Vagina (tissue), 2 donors: ENCODE measurements around the gene GNAO1. TPM values are rescaled to one million over a fixed set of nuclear protein-coding genes. Genes with fewer than 3 reads are reported as not detected.

ENCODE experiments used
- DNase-seq, 2 donors: peaks; one replicate each; pipeline ENCODE4 v3.0.0-alpha.2; 2017; ENCODE audit errors: extremely low spot score in 2 of 2
- H3K27ac ChIP-seq: fragments of 200-600 bp; sonication (generic); one replicate; pipeline ENCODE4 v1.5.1; 2019
- H3K27me3 ChIP-seq: fragments of 200-600 bp; sonication (generic); one replicate; pipeline ENCODE4 v1.5.1; 2019
- H3K36me3 ChIP-seq, 2 donors: fragments of 200-600 bp; sonication (generic); one replicate each; pipeline ENCODE4 v1.5.1; 2017 to 2019
- H3K4me1 ChIP-seq: fragments of 200-600 bp; sonication (generic); one replicate; pipeline ENCODE4 v1.5.1; 2019
- H3K4me3 ChIP-seq, 2 donors: fragments of 200-600 bp; sonication (generic); 1 replicate in 1 of 2; 2 replicates in 1 of 2; pipeline ENCODE4 v1.5.1; 2016 to 2019
- H3K9me3 ChIP-seq: fragments of 200-600 bp; sonication (generic); one replicate; pipeline ENCODE4 v1.5.1; 2019
- CTCF ChIP-seq, 3 experiments: fragments of 450-650 bp in 2 of 3; fragments of 200-600 bp in 1 of 3; sonication (generic) in 1 of 3; IDR thresholded peaks; one replicate each; pipeline ENCODE4 v1.5.1; 2017 to 2019; ENCODE audit warnings: antibody characterized with exemption in 3 of 3, mild to moderate bottlenecking in 2 of 3, moderate library complexity in 2 of 3
- POLR2A ChIP-seq, 2 donors: fragments of 450-650 bp; IDR thresholded peaks; one replicate each; pipeline ENCODE4 v1.6.1; 2017; ENCODE audit warnings: antibody characterized with exemption in 2 of 2, mild to moderate bottlenecking in 2 of 2, moderate library complexity in 2 of 2
- POLR2AphosphoS5 ChIP-seq, 2 donors: sonication (generic); formaldehyde crosslinking; IDR thresholded peaks; one replicate each; pipeline ENCODE4 v1.9.0; 2017; ENCODE audit warnings: antibody characterized with exemption in 2 of 2, mild to moderate bottlenecking in 2 of 2, low read depth in 1 of 2; ENCODE audit not compliant: insufficient read depth in 1 of 2
- intact Hi-C: fragments of 100-400 bp; cut with DNase I; formaldehyde crosslinking; loops from one replicate; pipeline ENCODE4 v1.15.1; 2023
- total RNA-seq: library from RNA; depleted of rRNA; stranded (reverse); fragments of >200 nt; gene quantifications from one replicate; pipeline ENCODE4 v1.2.3, GENCODE V29; 2016

GNAO1 gene
- total RNA-seq, 1 donor from 2014 or later: 16.2 TPM

DNA sequence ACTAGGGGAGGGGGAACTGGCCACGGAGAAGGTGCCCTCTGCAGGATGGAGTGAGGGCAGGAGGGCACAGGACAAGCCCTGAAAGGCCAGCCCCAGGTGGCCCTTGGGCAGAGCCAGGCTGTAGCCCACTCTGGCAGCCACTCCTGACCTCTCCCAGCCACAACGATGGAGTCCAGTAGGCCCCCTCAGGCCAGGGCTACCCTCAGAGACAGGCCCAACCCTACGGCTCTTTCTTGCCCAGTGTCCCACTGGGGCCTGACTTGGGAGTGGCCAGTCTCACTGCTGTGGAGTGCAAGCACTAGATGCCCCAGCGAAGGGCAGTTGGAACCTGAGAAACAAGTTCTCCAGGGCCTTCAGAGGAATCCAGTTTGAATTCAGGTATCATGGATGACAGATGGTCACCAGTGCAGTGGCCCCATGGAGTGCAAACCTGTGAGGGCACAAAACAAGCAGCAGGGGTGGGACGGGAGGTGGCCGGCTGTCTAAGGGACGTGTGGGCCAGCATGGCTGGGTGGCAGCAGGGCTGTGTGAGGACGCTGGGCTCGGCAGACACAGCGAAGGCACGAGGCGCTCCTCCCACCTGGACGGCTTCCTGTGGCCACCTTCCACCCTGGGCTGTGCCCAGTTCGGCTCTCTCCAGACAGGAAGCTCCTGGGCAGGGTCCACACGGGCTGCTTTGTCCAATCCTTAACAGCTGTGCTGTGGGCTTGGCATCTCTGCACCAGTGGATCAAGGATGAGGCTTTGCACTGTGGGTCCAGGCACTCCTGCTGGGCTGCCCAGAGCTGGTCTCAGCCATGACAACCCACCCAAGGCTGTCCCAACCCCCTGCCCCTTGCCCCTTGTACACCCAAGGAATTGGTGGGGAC is 162.0 kb downstream of the GNAO1 start:
- no peak for DNase-seq
- TF ChIP-seq POLR2A (IDR thresholded peaks at IDR 0.05): no peak
- TF ChIP-seq CTCF (IDR thresholded peaks at IDR 0.05): no peak
- intact Hi-C loops: no loop called here
- Histone ChIP-seq H3K4me1 (peaks cover 18% of the 10 kb centered on the region), H3K36me3 (no peaks in the 10 kb centered on the region), H3K27me3 (no peaks in the 10 kb centered on the region), H3K9me3 (no peaks in the 10 kb centered on the region), H3K4me3 (no peak overlapping the region), H3K27ac (no peak overlapping the region)

GRCh38 chr16:56354016-56354415 is 162.7 kb downstream of the GNAO1 start:
- Histone ChIP-seq H3K27me3 (no peaks in the 10 kb centered on the region), H3K4me1 (peaks cover 18% of the 10 kb centered on the region), H3K36me3 (no peaks in the 10 kb centered on the region), H3K4me3 (no peak overlapping the region), H3K27ac (no peak overlapping the region), H3K9me3 (no peaks in the 10 kb centered on the region)
- DNase-seq: no peak
- no peak for TF ChIP-seq POLR2A (IDR thresholded peaks at IDR 0.05)
- TF ChIP-seq POLR2AphosphoS5 (IDR thresholded peaks at IDR 0.05; ENCODE audit: insufficient read depth in 1 of 2, low read depth in 1 of 2): no peak
- TF ChIP-seq CTCF (IDR thresholded peaks at IDR 0.05): no peak
- intact Hi-C loops: no loop called here

- Histone ChIP-seq H3K4me1 (peaks cover 18% of the 10 kb centered on the region), H3K36me3 (no peaks in the 10 kb centered on the region), H3K27ac (no peak overlapping the region), H3K9me3 (no peaks in the 10 kb centered on the region), H3K4me3 (no peak overlapping the region), H3K27me3 (no peaks in the 10 kb centered on the region)
- DNase-seq: no peak
- no peak for TF ChIP-seq POLR2AphosphoS5 (IDR thresholded peaks at IDR 0.05; ENCODE audit: insufficient read depth in 1 of 2, low read depth in 1 of 2)
- intact Hi-C loops: no loop called here
Observed at GRCh38 chr16:56354746-56355145, 163.5 kb downstream of the GNAO1 start.

DNA sequence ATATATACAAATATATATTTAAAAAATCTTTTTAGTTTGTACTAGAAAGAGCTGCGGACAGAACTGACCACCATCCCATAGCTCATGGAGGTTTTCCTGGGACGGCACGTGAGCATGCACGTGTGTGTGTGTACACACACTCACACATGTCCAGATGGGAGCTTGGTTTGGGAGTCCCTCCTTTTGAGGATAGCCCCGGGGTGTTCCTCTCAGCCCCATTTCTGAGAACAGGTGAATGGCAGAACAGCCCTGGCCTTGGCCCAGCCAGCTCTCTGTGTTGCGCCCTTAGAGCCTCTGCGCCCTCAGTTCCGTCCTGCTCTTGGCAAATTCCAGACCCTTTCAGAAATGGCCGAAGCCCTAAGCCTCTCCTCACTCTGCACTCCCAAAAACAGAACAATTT is 163.9 kb downstream of the GNAO1 start:
- Histone ChIP-seq H3K27me3 (no peaks in the 10 kb centered on the region), H3K36me3 (no peaks in the 10 kb centered on the region), H3K9me3 (no peaks in the 10 kb centered on the region), H3K4me1 (peaks cover 18% of the 10 kb centered on the region), H3K27ac (no peak overlapping the region), H3K4me3 (no peak overlapping the region)
- intact Hi-C loops: no loop called here
- DNase-seq: no peak
- TF ChIP-seq CTCF (IDR thresholded peaks at IDR 0.05) (no peak), POLR2AphosphoS5 (IDR thresholded peaks at IDR 0.05; ENCODE audit: insufficient read depth in 1 of 2, low read depth in 1 of 2) (no peak), POLR2A (IDR thresholded peaks at IDR 0.05) (no peak)

- intact Hi-C loops: no loop called here
- H3K36me3 ChIP-seq: no peaks in the 10 kb centered on the region
- peaks cover 18% of the 10 kb centered on the region for H3K4me1 ChIP-seq
- H3K27me3 ChIP-seq: no peaks in the 10 kb centered on the region
- no peak for DNase-seq
- no peaks in the 10 kb centered on the region for H3K9me3 ChIP-seq
- H3K4me3 ChIP-seq: peak overlapping the region in 1 of 2 donors; percentile 51
- peak overlapping the region; percentile 80 for H3K27ac ChIP-seq
- TF ChIP-seq POLR2A (IDR thresholded peaks at IDR 0.05) (no peak), CTCF (IDR thresholded peaks at IDR 0.05) (no peak), POLR2AphosphoS5 (IDR thresholded peaks at IDR 0.05; ENCODE audit: insufficient read depth in 1 of 2, low read depth in 1 of 2) (no peak)
Observed at GRCh38 chr16:56355786-56356275, 164.5 kb downstream of the GNAO1 start.
